ENCODE data around the gene CDC6.

The CDC6 gene

GRCh38 chr17:40341808-40342503 lies 54.3 kb downstream of the CDC6 start:
- DNase-seq: no peak

- no peak for DNase-seq
Measured at GRCh38 chr17:40342504-40343218, 55.0 kb downstream of the CDC6 start.

DNA sequence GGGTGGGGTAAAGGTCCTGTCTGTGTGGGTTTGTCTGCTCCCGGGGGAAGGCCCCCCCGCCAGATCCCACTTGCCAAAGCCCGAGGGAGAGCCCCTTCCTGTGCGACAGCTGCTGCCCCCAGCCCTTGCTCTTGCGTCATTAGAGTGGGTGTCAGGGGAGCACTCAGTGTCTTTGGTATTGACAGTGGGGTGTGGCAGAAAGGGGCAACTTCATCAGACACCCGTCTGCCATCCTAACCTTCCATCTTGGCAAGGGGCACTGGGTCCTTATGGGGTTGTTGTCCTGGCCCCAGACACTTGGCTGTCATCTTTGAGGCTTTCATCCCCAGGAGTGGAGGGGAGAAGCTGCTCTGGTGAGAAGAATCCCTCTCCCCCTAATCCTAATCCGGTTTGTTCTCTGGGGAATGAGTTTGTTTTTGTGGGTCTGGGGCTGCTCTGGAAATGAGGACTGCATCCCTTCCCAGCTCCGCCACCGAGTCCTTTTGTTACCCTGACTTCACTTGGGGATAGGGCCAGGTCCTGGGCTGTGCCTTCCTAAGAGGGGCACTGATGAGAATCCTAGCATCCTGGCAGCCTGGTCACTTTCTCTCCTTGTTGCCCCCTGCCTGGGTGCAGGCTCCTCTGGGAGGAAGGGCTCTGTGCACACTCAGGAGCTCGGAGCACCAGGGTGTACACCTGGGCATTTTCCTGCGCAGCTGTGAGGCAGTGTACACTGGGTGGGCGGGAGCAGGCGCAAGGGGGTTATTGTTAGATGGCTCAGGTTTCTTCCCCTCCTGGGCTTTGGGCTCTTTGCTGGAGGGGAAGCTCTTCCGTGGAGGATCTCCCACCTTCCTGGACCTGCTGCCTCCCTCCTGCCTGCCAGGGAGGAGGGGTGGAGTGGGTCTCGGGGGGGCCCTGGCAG lies 55.8 kb downstream of the CDC6 start:
- no peak for DNase-seq

GRCh38 chr17:40344421-40345160 lies 56.9 kb downstream of the CDC6 start:
- DNase-seq: peak in 1 of 5 experiments; percentile 77

- DNase-seq: peak in 3 of 5 experiments; percentile 25 to 48 (median 28)
Measured at GRCh38 chr17:40345161-40345993, 57.7 kb downstream of the CDC6 start.

DNA sequence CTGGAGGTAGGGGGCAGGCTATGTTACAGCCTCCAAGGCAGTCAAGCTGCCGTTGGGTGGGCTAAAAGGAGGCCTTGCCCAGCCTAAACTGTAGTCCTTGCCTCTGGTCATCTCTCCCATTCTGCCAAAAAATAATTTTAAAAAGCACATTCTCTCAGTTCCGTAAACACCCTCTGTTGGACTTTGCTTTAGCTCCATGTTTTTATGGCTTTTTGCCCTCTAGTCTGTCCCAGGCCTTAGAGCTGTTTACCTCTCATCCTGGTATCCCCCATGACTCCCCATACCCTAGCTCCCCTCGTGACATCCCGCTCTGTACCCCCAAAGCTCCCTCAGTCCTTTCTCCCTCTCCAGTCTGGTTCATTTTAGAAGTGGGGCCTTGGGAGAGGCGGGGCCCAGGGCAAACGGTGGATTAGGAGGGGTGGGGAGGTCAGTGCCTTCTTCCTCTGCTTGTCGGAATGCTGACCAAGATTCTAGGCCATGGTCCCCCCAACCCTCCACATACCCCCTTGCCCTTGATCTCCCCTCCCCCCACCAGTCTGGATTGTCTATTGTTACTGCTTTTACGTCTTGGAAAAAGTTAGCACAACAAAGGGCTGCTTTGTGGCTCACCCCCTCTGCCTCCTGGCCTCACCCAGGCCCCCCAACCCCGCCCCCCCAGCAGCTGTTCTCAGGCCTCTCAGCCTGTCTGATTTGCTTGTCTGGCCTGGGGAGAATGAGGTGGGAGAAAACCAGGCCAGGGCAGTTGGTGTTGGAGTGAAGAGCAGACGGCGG lies 58.5 kb downstream of the CDC6 start:
- no peak for DNase-seq

DNA sequence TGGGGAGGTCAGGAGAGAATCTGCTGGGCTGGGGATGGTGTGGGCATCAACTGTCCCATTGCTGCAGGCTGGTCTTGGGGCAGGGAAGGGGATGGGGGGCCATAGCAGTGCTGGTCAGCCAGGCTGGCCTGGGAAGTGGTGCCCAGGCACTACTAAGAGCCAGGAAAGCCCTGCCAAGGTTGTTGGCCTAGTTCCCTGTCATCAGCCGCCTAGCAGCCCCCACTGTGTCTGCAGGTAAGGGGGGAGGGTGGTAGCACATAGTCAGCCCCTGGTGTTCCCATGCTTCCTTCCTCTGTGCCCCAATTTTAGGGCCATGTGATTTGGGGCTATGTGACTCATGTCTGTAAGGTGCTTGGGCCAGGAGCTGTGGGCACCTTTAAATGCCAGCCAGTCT lies 59.1 kb downstream of the CDC6 start:
- DNase-seq: peak in 1 of 5 experiments; percentile 71

- no peak for DNase-seq
Measured at GRCh38 chr17:40347319-40348135, 59.8 kb downstream of the CDC6 start.

- DNase-seq: no peak
Measured at GRCh38 chr17:40348136-40348504, 60.4 kb downstream of the CDC6 start.

GRCh38 chr17:40348562-40349476 lies 61.1 kb downstream of the CDC6 start:
- DNase-seq: no peak

- DNase-seq: no peak
Measured at GRCh38 chr17:40349477-40349894, 61.8 kb downstream of the CDC6 start.

- no peak for DNase-seq
Measured at GRCh38 chr17:40349895-40350688, 62.4 kb downstream of the CDC6 start.

DNA sequence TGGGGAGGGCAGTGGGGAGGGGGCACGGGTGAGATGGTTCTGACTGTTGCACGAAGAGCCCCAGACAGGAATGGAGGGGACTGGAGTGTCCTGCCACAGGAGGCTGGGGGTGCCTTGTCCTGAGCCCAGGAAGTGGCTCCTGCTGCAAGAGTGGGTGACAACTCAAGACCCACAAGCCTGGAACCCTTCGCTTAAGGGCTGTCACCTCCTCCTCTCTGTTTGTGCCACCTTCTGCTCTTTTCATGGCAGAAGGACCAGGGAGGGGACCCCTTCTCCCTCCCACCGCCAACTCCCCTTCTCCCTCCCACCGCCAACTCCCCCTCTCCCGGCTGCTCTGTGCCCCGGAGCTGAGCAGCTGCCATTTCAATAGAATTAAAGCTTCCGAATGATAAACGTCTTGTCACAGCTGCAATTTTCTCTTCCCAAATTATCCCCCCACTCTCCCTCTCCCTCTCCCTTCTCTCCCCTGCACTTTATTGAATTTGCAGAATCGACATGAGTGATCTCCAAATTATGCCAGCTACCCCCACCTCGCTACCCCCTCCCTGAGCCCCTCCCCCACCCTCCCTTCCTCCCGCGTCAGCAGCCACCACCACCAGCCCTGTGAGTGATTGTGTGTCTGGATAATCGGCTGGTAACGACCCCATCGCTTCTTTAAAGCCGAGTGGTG lies 63.1 kb downstream of the CDC6 start:
- DNase-seq: no peak

DNA sequence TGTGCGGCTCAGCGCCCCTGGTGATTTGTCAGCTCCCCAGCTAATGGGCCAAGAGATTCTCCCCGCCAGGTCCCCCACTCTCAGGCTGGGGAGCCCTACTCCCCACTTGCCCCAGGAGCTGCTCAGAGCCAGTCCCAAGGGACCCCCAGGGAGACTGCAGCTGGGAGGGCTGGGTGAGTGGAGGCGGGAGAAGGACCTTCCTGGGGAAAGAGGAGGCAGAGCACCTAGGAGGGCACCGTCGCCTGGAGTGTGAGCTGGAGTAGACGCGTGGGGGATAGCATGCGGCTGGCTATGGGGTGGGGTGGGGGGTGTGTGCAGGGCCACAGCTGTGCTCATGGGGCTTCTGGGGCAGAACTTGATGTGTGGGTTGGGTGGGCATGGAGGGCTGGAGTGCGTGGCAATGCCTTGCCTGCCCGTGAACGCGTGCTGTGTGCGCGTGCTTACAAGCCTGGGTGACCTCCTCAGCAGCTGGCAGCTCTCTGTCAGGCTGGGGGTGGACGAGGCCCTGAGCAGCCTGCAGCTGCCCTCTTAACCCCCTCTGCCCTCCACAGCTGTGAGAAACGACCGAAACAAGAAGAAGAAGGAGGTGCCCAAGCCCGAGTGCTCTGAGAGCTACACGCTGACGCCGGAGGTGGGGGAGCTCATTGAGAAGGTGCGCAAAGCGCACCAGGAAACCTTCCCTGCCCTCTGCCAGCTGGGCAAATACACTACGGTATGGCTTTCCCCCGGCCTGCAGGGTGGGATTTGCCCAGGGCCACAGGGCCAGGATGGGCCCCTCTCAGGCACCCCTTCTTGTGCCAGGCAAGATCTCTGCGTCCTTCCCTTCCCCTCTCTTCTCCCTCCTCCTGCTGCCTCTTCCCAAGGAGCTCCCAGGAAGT lies 63.9 kb downstream of the CDC6 start:
- no peak for DNase-seq

DNA sequence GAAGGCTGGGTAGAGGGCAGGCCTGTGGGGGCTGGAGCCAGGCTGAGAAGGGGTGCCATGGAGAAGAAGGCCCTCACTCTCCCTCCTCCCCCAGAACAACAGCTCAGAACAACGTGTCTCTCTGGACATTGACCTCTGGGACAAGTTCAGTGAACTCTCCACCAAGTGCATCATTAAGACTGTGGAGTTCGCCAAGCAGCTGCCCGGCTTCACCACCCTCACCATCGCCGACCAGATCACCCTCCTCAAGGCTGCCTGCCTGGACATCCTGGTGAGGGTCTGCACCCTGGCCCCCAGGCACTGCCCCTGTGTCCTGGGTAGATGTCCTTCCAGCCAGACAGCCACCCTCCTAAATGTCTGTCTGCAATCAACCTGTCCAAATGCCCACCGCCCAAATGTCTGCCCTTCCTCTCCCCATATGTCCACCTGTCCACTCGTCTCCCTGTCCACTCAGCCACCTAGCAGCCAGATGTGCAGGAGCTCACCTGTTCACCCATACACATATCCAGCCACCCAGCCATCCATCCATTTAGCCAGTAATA lies 64.6 kb downstream of the CDC6 start:
- no peak for DNase-seq

- no peak for DNase-seq
Measured at GRCh38 chr17:40352779-40353394, 65.2 kb downstream of the CDC6 start.
